HepG2 (cell line): ENCODE measurements around the gene MYL11. TPM values are rescaled to one million over a fixed set of nuclear protein-coding genes. Genes with fewer than 3 reads are reported as not detected.

Source experiments
- ARNT2 ChIP-seq: sonication (generic); formaldehyde crosslinking; IDR thresholded peaks from 2 replicates; pipeline ENCODE4 v1.8.0; 2022; ENCODE audit warnings: mild to moderate bottlenecking, low read depth, missing genetic modification reagents, moderate library complexity
- ASH2L ChIP-seq: fragments of 300-600, 200-600 bp; sonication (generic); IDR thresholded peaks from 2 replicates; pipeline ENCODE4 v1.7.0; 2017; ENCODE audit warnings: low read depth, mild to moderate bottlenecking, moderate library complexity, mixed read lengths, low read length; ENCODE audit not compliant: insufficient read length
- FOXA3 ChIP-seq: IDR thresholded peaks from 2 replicates; pipeline ENCODE4 v1.6.1; 2016; ENCODE audit warnings: missing genetic modification reagents, missing compliant biosample characterization
- JUN ChIP-seq: sonication (generic); formaldehyde crosslinking; IDR thresholded peaks from 2 replicates; pipeline ENCODE4 v1.4.0; 2020; ENCODE audit warnings: mild to moderate bottlenecking, missing genetic modification reagents
- KLF6 ChIP-seq: IDR thresholded peaks from 2 replicates; pipeline ENCODE4 v1.8.0; 2016; ENCODE audit warnings: missing biosample characterization, missing genetic modification reagents
- MEF2D ChIP-seq: sonication (generic); formaldehyde crosslinking; IDR thresholded peaks from 2 replicates; pipeline ENCODE4 v1.5.1; 2020; ENCODE audit warnings: mild to moderate bottlenecking, missing genetic modification reagents
- NAIF1 ChIP-seq: sonication (generic); formaldehyde crosslinking; IDR thresholded peaks from 2 replicates; pipeline ENCODE4 v1.5.0; 2020; ENCODE audit warnings: mild to moderate bottlenecking, missing genetic modification reagents, borderline replicate concordance
- NCOA1 ChIP-seq: sonication (generic); formaldehyde crosslinking; IDR thresholded peaks from 2 replicates; pipeline ENCODE4 v1.9.0; 2021; ENCODE audit warnings: missing genetic modification reagents
- ZBTB38 ChIP-seq: sonication (generic); formaldehyde crosslinking; IDR thresholded peaks from 2 replicates; pipeline ENCODE4 v1.5.1; 2020; ENCODE audit warnings: mild to moderate bottlenecking, missing genetic modification reagents
- ZNF557 ChIP-seq: sonication (generic); formaldehyde crosslinking; IDR thresholded peaks from 2 replicates; pipeline ENCODE4 v1.4.0; 2020; ENCODE audit warnings: missing genetic modification reagents
- ZNF713 ChIP-seq: sonication (generic); formaldehyde crosslinking; IDR thresholded peaks from 2 replicates; pipeline ENCODE4 v1.4.0; 2020; ENCODE audit warnings: mild to moderate bottlenecking, missing genetic modification reagents
- ZNF775 ChIP-seq: sonication (generic); formaldehyde crosslinking; IDR thresholded peaks from 2 replicates; pipeline ENCODE4 v1.4.0; 2020; ENCODE audit warnings: missing genetic modification reagents, mild to moderate bottlenecking, moderate library complexity, borderline replicate concordance
- polyA plus RNA-seq, 8 experiments: library from polyadenylated mRNA; depleted of rRNA in 3 of 8; stranded (reverse) in 7 of 8; unstranded in 1 of 8; fragments of >200 nt; fragmentation: Illumina TruSeq in 4 of 8; extraction: Trizol in 4 of 8; gene quantifications; 2 replicates each; pipeline versions ENCODE4 v1.2.1 to v1.2.3, GENCODE V29; 2011 to 2016; ENCODE audit warnings: low read depth in 4 of 8, missing spikeins in 1 of 8, mixed read lengths in 1 of 8; ENCODE audit not compliant: insufficient read depth in 1 of 8
- total RNA-seq, 5 experiments: library from RNA; depleted of rRNA; stranded (reverse); fragments of >200 nt; fragmentation: Illumina TruSeq; extraction: Trizol; gene quantifications; 2 replicates each; pipeline ENCODE4 v1.2.3, GENCODE V29; 2016; ENCODE audit warnings: low read depth in 1 of 5
- TF ChIP-seq, protein P1 (sequence below): sonication (generic); formaldehyde crosslinking; IDR thresholded peaks from 2 replicates; pipeline ENCODE4 v1.5.1; 2020; ENCODE audit warnings: mild to moderate bottlenecking, missing genetic modification reagents, moderate library complexity
- TF ChIP-seq, protein P2 (sequence below): sonication (generic); formaldehyde crosslinking; IDR thresholded peaks from 2 replicates; pipeline ENCODE4 v1.8.0; 2022; ENCODE audit warnings: low read depth, missing genetic modification reagents
- TF ChIP-seq, protein P3 (sequence below): sonication (generic); formaldehyde crosslinking; IDR thresholded peaks from 2 replicates; pipeline ENCODE4 v1.4.0; 2020; ENCODE audit warnings: mild to moderate bottlenecking, missing genetic modification reagents, borderline replicate concordance
- TF ChIP-seq, protein P4 (sequence below): sonication (generic); formaldehyde crosslinking; IDR thresholded peaks from 2 replicates; pipeline ENCODE4 v1.4.0; 2020; ENCODE audit warnings: missing genetic modification reagents
- TF ChIP-seq, protein P5 (sequence below): sonication (generic); formaldehyde crosslinking; IDR thresholded peaks from 2 replicates; pipeline ENCODE4 v1.9.0; 2021; ENCODE audit warnings: missing genetic modification reagents, mild to moderate bottlenecking, borderline replicate concordance

The MYL11 gene
- total and polyA plus RNA-seq, 2 of the 13 experiments (the other 11 are each of a cell fraction or from before 2014, with no cell fraction given): not detected

DNA sequence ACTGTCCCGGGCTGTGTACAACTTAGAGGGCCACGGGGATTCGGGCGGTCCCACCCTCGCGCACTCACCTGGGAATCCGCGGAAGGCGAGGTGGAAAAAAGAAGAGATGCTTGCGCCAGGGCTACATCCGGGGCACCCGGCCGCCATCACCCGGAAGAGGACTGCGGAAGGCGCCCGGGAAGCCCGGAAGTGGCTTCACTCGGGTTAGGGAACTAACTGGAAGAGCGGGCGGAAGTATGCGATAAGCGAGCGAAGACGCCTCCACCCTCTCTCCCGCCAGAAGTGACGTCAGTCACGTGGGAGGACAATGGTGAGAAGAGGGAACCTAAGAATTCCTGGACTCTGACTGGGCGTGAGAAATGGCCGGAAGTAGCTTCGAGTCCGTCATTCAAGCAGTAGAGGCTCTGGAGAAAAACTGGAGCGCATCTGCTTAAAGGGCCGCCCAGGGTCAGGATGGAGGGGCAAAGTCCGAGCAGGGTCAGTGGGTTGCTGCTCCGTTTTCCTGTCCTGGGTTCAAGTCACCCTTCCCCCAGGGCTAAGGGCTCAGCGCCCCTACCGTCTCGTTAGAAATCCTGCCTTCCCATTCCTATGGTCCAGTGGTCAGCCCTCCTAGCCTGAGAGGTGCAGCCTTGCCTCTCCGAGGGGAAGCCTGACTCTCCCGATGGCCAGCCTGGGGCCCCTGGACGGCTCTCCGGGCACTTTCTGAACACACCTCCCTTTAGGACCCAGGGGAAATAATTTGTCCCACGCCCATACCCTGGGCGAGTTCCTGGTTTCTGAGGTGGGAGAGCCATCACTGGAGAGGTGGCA is 19.3 kb upstream of the MYL11 start, which contains the start of gene CD2BP2 (continued):
- TF ChIP-seq, protein P1, sequence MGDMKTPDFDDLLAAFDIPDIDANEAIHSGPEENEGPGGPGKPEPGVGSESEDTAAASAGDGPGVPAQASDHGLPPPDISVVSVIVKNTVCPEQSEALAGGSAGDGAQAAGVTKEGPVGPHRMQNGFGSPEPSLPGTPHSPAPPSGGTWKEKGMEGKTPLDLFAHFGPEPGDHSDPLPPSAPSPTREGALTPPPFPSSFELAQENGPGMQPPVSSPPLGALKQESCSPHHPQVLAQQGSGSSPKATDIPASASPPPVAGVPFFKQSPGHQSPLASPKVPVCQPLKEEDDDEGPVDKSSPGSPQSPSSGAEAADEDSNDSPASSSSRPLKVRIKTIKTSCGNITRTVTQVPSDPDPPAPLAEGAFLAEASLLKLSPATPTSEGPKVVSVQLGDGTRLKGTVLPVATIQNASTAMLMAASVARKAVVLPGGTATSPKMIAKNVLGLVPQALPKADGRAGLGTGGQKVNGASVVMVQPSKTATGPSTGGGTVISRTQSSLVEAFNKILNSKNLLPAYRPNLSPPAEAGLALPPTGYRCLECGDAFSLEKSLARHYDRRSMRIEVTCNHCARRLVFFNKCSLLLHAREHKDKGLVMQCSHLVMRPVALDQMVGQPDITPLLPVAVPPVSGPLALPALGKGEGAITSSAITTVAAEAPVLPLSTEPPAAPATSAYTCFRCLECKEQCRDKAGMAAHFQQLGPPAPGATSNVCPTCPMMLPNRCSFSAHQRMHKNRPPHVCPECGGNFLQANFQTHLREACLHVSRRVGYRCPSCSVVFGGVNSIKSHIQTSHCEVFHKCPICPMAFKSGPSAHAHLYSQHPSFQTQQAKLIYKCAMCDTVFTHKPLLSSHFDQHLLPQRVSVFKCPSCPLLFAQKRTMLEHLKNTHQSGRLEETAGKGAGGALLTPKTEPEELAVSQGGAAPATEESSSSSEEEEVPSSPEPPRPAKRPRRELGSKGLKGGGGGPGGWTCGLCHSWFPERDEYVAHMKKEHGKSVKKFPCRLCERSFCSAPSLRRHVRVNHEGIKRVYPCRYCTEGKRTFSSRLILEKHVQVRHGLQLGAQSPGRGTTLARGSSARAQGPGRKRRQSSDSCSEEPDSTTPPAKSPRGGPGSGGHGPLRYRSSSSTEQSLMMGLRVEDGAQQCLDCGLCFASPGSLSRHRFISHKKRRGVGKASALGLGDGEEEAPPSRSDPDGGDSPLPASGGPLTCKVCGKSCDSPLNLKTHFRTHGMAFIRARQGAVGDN (CRISPR knock-in tag): peak; percentile 94
- no peak; the same call in 1 of the 2 replicates for TF ChIP-seq ZBTB38 (CRISPR knock-in tag)
- peak; percentile 73; the same call in 1 of the 2 replicates for TF ChIP-seq ARNT2 (CRISPR knock-in tag)
- TF ChIP-seq MEF2D: peak; percentile 51
- TF ChIP-seq JUN: peak; percentile 83
- peak; percentile 73 for TF ChIP-seq ASH2L
- TF ChIP-seq, protein P2, sequence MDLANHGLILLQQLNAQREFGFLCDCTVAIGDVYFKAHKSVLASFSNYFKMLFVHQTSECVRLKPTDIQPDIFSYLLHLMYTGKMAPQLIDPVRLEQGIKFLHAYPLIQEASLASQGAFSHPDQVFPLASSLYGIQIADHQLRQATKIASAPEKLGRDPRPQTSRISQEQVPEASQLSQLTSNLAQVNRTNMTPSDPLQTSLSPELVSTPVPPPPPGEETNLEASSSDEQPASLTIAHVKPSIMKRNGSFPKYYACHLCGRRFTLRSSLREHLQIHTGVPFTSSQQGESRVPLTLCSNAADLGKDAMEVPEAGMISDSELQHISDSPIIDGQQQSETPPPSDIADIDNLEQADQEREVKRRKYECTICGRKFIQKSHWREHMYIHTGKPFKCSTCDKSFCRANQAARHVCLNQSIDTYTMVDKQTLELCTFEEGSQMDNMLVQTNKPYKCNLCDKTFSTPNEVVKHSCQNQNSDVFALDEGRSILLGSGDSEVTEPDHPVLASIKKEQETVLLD: peak; percentile 26; the same call in 1 of the 2 replicates
- peak; percentile 96 for TF ChIP-seq NCOA1 (CRISPR knock-in tag)
- no peak; the same call in 1 of the 2 replicates for TF ChIP-seq KLF6
- peak; percentile 64 for TF ChIP-seq FOXA3 (CRISPR knock-in tag)
- no peak for TF ChIP-seq ZNF713 (CRISPR knock-in tag)
- TF ChIP-seq, protein P3, sequence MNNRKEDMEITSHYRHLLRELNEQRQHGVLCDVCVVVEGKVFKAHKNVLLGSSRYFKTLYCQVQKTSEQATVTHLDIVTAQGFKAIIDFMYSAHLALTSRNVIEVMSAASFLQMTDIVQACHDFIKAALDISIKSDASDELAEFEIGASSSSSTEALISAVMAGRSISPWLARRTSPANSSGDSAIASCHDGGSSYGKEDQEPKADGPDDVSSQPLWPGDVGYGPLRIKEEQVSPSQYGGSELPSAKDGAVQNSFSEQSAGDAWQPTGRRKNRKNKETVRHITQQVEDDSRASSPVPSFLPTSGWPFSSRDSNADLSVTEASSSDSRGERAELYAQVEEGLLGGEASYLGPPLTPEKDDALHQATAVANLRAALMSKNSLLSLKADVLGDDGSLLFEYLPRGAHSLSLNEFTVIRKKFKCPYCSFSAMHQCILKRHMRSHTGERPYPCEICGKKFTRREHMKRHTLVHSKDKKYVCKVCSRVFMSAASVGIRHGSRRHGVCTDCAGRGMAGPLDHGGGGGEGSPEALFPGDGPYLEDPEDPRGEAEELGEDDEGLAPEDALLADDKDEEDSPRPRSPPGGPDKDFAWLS (CRISPR knock-in tag): peak; percentile 81; the same call in 1 of the 2 replicates
- TF ChIP-seq NAIF1 (CRISPR knock-in tag): peak; percentile 33
- TF ChIP-seq ZNF557 (CRISPR knock-in tag): 0 out of 2 replicates have a peak, but pooled peaks have one; percentile 43
- peak; percentile 68; the same call in 1 of the 2 replicates for TF ChIP-seq ZNF775 (CRISPR knock-in tag)
- TF ChIP-seq, protein P4, sequence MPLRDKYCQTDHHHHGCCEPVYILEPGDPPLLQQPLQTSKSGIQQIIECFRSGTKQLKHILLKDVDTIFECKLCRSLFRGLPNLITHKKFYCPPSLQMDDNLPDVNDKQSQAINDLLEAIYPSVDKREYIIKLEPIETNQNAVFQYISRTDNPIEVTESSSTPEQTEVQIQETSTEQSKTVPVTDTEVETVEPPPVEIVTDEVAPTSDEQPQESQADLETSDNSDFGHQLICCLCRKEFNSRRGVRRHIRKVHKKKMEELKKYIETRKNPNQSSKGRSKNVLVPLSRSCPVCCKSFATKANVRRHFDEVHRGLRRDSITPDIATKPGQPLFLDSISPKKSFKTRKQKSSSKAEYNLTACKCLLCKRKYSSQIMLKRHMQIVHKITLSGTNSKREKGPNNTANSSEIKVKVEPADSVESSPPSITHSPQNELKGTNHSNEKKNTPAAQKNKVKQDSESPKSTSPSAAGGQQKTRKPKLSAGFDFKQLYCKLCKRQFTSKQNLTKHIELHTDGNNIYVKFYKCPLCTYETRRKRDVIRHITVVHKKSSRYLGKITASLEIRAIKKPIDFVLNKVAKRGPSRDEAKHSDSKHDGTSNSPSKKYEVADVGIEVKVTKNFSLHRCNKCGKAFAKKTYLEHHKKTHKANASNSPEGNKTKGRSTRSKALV (CRISPR knock-in tag): no peak; the same call in 1 of the 2 replicates
- TF ChIP-seq, protein P5, sequence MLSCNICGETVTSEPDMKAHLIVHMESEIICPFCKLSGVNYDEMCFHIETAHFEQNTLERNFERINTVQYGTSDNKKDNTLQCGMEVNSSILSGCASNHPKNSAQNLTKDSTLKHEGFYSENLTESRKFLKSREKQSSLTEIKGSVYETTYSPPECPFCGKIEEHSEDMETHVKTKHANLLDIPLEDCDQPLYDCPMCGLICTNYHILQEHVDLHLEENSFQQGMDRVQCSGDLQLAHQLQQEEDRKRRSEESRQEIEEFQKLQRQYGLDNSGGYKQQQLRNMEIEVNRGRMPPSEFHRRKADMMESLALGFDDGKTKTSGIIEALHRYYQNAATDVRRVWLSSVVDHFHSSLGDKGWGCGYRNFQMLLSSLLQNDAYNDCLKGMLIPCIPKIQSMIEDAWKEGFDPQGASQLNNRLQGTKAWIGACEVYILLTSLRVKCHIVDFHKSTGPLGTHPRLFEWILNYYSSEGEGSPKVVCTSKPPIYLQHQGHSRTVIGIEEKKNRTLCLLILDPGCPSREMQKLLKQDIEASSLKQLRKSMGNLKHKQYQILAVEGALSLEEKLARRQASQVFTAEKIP (CRISPR knock-in tag): no peak
